ENCODE data around the gene ELFN1.

ELFN1 gene

DNA sequence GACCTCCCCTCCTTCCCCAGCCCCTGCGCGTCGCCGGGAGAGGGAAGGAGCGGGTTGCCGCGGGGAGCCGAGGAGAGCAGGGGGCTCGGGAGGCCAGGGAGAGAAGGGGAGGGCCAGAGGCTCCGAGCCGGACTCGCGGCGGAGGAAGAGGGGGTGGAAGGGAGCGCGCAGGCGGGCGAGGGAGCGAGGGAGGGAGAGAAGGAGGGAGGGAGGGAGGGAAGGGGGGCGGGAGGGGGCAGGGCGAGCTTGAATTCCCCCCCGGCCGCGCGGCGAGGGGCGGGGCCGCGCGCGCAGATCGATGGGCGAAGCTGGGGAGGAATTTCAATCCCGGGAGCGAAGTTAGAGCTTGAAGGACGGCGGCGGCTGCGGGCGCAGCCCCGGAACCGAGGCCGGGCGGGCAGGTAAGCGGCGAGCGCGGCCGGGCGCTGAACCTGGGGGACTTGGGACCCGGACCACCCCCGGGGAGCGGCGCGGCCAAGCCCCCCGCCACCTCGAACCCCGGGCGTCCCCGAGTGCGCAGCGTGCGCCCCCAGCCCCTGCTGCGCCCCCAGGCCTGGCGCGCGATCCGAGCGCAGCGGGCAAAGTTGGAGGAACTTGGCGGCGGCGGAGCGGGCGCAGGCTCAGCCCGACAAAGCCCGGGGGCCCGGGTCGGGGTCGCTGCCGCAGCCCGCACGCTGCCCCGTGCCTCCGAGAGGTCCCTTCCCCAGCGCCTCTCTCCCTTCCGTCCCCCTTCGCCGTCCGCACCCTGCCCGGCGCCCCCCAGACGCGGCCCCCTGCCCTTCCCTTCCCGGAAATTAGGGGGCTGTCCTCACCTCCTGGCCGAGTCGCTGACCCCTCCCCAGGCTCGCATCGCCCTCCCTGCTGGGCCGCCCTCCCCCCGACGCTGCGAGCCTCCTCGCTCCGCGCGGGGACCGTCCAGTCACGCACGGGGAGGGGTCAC, at the start of gene ELFN1:
Gene ELFN1, plus strand, starts transcription at position 324 of the 940 bp plus-strand sequence. CDS start 74,320 bp downstream, outside the sequence.
- DNase-seq (ENCODE audit: low read depth, low spot score), result no peak

DNA sequence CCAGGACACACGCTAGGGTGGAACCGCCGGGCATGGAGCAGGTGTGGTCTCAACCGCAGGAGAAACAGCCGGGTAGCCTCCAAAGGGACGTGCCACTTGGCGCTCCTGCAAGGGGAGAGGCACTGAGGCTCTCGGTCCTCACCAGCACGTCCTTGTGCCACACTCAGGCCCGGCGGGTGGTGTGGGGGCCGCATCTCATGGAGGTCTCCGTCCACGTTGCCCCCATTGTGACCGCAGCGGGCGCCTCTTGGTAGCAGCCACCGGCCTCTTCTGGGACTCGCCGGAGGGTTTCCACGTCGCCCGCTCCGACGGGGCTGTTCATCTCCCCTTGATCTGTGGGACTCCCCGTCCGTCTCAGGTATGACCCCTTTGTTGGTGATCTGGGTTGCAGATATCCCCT, 49.2 kb upstream of the ELFN1 start:
- no peak for DNase-seq (ENCODE audit: low read depth, low spot score)

GRCh38 chr7:1621718-1622117, 48.4 kb upstream of the ELFN1 start:
- DNase-seq (ENCODE audit: low read depth, low spot score), result no peak

GRCh38 chr7:1622441-1622840, 47.6 kb upstream of the ELFN1 start:
- DNase-seq (ENCODE audit: low read depth, low spot score), result no peak

DNA sequence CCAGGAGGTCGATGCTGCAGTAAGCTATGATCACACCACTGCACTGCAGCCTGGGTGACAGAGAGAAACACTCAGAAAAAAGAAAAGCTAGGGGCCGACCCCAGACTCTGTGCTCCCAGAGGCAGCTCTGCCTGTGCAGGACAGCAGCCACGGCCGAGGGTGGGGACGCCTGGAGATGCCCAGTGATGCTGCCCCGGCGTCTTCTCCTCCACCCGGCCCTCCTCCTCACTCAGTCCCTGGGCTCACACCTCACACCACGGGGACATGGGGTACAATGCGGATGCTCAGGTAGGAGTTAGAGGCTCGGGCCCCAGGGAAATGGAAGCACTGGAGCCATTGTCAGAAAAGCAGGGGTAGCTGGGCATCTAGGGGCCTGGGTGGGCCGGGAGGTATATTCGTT, 46.3 kb upstream of the ELFN1 start:
- DNase-seq (ENCODE audit: low read depth, low spot score), result no peak

DNA sequence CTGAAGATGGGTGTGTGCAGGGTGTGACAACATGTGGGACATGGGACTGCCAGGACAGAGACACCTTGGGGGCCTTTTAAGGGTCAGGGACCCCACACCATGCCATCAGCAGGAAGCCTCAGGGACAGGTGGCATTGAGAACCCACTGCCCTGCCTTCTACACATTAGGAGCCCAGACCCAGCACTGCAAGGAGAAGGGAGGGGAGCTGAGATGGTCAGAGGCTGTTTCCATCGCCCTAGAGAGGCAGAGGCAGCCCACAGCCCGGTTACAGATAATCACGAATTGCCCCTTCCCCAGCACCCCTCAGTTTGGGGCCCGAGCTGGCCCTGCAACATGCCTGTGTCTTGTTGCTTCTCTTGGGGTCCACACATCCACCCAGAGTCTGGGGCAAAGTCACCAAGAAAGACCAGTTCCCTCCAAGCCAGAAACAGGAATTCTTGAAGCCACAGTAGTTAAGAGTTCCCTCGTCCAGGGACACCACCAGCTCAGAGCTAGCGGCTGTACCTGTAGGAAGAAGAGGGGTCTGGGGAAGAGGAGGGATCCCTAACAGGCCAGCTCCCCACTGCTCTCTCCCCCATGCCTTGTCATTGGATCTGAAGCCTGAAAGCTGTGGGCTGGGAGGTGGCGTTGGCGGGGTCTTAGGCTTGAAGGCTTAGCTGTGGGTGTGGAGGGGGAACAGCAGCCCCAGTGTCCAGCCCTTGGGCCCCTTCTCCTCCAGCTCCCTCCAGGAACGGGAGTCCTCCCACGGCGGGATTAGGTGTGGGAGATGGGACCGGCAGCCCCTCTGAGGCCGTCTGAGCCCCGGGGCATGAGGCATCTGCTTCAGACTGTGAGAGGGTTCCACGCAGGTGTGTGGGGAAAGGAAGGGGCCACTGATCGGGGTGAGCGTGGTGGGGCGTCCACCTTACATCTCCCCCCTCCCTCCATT, 44.8 kb upstream of the ELFN1 start:
- no peak for DNase-seq (ENCODE audit: low read depth, low spot score)

DNA sequence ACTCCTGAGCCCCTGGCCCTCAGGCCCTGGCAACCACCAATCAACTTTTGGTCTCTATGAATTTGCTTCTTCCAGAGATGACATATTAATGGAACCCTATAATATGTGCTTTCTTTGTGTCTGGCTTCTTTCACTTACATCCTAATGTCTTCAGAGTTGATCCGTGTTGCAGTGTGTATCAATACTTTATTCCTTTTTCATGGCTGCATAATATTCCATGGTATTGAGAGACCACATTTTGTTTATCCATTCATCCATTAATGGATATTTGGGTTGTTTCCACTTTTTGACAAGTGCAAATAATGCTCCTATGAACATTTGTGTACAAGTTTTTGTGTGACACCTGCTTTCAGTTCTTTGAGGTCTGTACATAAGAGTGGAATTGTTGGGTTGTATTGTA, 43.3 kb upstream of the ELFN1 start:
- DNase-seq (ENCODE audit: low read depth, low spot score), result no peak

- DNase-seq (ENCODE audit: low read depth, low spot score), result no peak
Measured at GRCh38 chr7:1630700-1631336, 39.3 kb upstream of the ELFN1 start.

GRCh38 chr7:1631678-1632077, 38.4 kb upstream of the ELFN1 start:
- no peak for DNase-seq (ENCODE audit: low read depth, low spot score)

GRCh38 chr7:1632506-1632905, 37.6 kb upstream of the ELFN1 start:
- no peak for DNase-seq (ENCODE audit: low read depth, low spot score)

- DNase-seq (ENCODE audit: low read depth, low spot score), result no peak
Measured at GRCh38 chr7:1632916-1633785, 36.9 kb upstream of the ELFN1 start.

GRCh38 chr7:1635401-1635800, 34.7 kb upstream of the ELFN1 start:
- no peak for DNase-seq (ENCODE audit: low read depth, low spot score)

DNA sequence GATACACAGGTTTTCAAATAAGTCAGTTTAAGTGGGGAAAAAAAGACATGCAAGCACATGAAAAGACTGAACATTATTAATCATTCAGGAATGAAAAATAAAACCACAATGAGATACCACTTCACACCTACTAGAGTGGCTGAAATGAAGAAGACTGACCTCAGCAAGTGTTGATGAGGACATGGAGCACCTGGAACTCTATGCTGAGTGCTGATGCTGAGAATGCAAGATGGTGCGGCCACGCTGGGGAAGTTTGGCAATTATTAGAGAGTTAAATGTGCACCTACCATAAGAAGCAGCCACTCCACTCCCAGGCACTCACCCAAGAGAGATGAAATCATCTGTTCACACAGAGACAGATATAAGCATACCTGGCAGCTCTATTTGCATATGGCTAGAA, 32.9 kb upstream of the ELFN1 start:
- DNase-seq (ENCODE audit: low read depth, low spot score), result no peak

DNA sequence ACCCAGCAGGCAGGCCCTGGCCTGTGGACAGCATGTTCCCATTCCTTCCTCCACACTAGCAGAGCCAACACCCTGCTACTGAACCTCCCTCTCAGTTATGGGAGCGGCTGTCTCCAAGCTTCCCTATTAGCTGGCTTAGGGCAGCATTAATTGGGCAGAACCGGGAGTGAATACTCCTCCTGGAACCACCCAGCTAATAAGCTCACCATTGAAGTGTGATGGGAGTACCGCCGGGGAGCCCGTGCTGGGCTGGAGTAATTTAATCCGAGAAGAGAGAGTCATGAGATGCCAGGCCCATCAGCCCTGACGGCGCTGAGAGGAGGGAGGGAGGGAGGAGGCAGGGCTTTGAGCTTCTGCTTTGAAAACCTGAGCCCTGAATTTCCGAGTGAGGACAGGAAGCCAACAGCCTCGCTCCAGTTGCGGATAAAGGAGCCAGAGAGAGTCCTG, 31.8 kb upstream of the ELFN1 start:
- DNase-seq (ENCODE audit: low read depth, low spot score), result no peak

DNA sequence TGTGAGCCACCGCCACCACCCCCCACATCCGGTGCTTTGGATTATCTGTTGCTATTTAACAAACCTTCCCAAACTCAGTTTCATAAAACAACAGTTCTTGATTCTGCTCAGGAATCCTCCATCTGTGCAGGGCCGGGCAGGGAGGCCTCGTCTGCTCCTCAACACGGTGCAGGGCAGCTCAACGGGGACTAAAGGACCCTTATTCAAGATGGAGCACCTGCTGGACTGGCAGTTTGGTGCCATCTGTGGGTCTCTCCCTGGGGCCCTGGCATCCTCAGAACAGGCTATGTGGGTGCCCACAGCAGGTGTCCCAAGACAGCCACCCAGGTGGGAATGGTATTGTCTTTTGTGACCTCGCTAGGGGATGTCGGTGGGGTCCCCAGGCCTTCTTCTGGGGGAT, 31.0 kb upstream of the ELFN1 start:
- DNase-seq (ENCODE audit: low read depth, low spot score), result no peak

GRCh38 chr7:1639532-1640175, 30.4 kb upstream of the ELFN1 start:
- no peak for DNase-seq (ENCODE audit: low read depth, low spot score)

DNA sequence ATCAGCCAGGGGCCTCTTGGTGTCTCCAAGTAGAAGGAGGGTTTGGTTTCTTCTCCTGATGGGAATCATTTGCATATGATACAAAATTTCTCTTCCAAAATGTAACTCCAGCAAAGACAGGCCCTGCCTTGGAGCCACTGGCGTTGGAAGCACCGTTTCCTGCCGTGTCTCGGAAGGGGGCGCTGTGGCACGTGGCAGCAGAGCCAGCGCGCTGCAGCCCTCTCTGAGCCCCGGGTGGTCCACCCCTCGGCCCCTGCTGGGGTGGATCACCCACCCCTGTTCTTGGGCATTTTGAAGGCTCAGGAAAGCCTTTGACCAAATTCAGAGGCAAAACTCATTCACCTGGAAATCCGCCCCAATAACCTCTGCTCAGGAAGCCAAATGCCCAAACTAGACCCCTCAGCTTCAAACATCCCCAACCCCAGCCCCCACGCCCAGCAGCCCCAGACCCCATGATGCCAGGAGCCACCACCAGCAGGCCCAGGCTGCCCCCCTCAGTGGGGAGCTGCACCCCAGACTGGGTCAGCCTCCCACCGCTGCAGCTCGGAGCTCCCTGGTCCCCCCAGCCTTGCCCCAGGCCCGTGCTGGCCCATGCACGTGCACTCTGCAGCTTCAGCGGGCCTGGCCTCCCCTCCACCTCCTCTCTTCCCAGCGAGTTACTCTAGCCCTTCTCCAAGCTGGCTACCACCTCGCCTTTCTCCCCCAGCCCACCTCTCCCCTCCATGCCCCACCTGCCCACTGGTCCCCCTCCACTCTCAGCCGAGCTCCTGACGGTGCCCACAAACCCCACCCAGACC, 29.5 kb upstream of the ELFN1 start:
- no peak for DNase-seq (ENCODE audit: low read depth, low spot score)

GRCh38 chr7:1641173-1641572, 28.9 kb upstream of the ELFN1 start:
- no peak for DNase-seq (ENCODE audit: low read depth, low spot score)

DNA sequence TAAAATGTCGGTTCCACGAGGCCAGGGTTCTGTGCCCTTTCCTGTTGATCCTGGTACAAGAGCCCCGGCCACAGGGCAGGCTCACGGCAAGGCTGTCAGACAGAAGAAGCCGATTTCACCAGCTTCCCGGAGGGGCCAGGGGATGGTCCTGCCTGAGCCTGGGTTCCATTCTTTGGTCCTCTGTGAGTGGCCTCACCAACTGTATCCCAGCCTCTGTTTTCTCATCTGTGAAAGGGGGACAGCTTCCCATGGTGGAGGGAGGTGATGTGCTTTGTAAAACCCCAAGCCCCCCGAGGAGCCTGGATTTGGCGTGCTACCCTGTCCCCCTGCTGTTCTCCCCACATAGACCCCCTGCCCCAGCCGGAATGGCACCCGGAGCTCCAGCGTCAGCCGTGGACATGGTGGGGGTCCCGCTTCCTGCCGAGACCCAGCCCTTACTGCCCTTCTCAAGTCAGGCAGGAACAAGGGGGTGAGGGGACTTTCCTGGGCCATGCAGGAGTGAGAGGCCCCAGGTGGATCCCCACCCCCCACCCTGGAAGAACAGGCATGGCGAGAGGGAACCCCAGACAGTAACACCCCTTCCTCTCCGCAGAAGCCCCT, 28.3 kb upstream of the ELFN1 start:
- DNase-seq (ENCODE audit: low read depth, low spot score), result no peak
